CD14-positive monocyte (primary cell): Measurements from ENCODE around the gene SCCPDH. TPM values are rescaled to one million over a fixed set of nuclear protein-coding genes. Genes with fewer than 3 reads are reported as not detected.

Source experiments
- DNase-seq, 3 donors: peaks; one replicate each; pipeline ENCODE4 v3.0.0-alpha.2; 2011 to 2022
- H2AFZ ChIP-seq: 2 replicates; pipeline ENCODE4 v1.6.0; 2012; ENCODE audit warnings: mild to moderate bottlenecking, low read depth, low read length, inconsistent platforms; ENCODE audit not compliant: insufficient read depth, poor library complexity, severe bottlenecking
- H3K27ac ChIP-seq, 2 donors: 1 replicate in 1 of 2; 2 replicates in 1 of 2; pipeline ENCODE4 v1.5.1; 2012 to 2013; ENCODE audit warnings: low read length in 2 of 2, control low read depth in 1 of 2, inconsistent platforms in 1 of 2, low read depth in 1 of 2, mild to moderate bottlenecking in 1 of 2
- H3K27me3 ChIP-seq, 2 donors: one replicate each; pipeline versions ENCODE4 v1.6.0 to v1.6.1; 2011 to 2013; ENCODE audit warnings: low read length in 2 of 2; ENCODE audit not compliant: control insufficient read depth in 2 of 2, insufficient read depth in 2 of 2
- H3K36me3 ChIP-seq, 2 donors: replicated peaks in 1 of 2; 1 replicate in 1 of 2; 2 replicates in 1 of 2; pipeline versions ENCODE4 v1.5.1 to v1.6.1; 2012 to 2013; ENCODE audit warnings: low read length in 2 of 2, control low read depth in 1 of 2, inconsistent platforms in 1 of 2, mild to moderate bottlenecking in 1 of 2; ENCODE audit not compliant: insufficient read depth in 2 of 2, control insufficient read depth in 1 of 2
- H3K4me1 ChIP-seq, 2 donors: 1 replicate in 1 of 2; 2 replicates in 1 of 2; pipeline versions ENCODE4 v1.5.1 to v1.6.1; 2012 to 2013; ENCODE audit warnings: low read length in 2 of 2, control low read depth in 1 of 2, inconsistent platforms in 1 of 2, mild to moderate bottlenecking in 1 of 2, moderate library complexity in 1 of 2; ENCODE audit not compliant: insufficient read depth in 2 of 2, control insufficient read depth in 1 of 2
- H3K4me2 ChIP-seq: replicated peaks from 2 replicates; pipeline ENCODE3; 2012; ENCODE audit warnings: low read length, moderate library complexity, mild to moderate bottlenecking; ENCODE audit not compliant: poor library complexity, severe bottlenecking; ENCODE audit errors: extremely low read depth
- H3K4me3 ChIP-seq, 3 experiments: fragments of 200-600 bp in 1 of 3; sonication (generic) in 1 of 3; replicated peaks in 1 of 3; 1 replicate in 2 of 3; 2 replicates in 1 of 3; pipeline ENCODE4 v1.5.1; 2011 to 2013; ENCODE audit warnings: low read length in 3 of 3, mild to moderate bottlenecking in 3 of 3, control low read depth in 2 of 3, low read depth in 2 of 3, inconsistent platforms in 1 of 3, moderate library complexity in 1 of 3
- H3K79me2 ChIP-seq: 2 replicates; pipeline ENCODE4 v1.6.0; 2012; ENCODE audit warnings: mild to moderate bottlenecking, control low read depth, inconsistent platforms, low read length, moderate library complexity; ENCODE audit not compliant: insufficient read depth
- H3K9ac ChIP-seq: 2 replicates; pipeline ENCODE4 v1.6.0; 2017; ENCODE audit warnings: low read length, mild to moderate bottlenecking; ENCODE audit not compliant: insufficient read depth, poor library complexity, severe bottlenecking
- H3K9me3 ChIP-seq, 2 donors: replicated peaks in 1 of 2; 1 replicate in 1 of 2; 2 replicates in 1 of 2; pipeline versions ENCODE4 v1.5.1 to v1.6.1; 2012 to 2013; ENCODE audit warnings: low read length in 2 of 2, control low read depth in 1 of 2; ENCODE audit not compliant: control insufficient read depth in 1 of 2, insufficient read depth in 1 of 2
- H4K20me1 ChIP-seq: 2 replicates; pipeline ENCODE4 v1.6.0; 2012; ENCODE audit warnings: mild to moderate bottlenecking, low read length, control low read depth, moderate library complexity; ENCODE audit not compliant: insufficient read depth
- H3K27ac Mint-ChIP-seq, 7 donors: one replicate each; pipeline ENCODE4 v1.8.0; 2020; ENCODE audit warnings: mild to moderate bottlenecking in 7 of 7, mixed read lengths in 7 of 7, moderate library complexity in 6 of 7, inconsistent platforms in 2 of 7
- H3K27me3 Mint-ChIP-seq, 3 donors: one replicate each; pipeline ENCODE4 v1.8.0; 2021 to 2022; ENCODE audit warnings: low read depth in 3 of 3, mild to moderate bottlenecking in 3 of 3, mixed read lengths in 3 of 3, moderate library complexity in 3 of 3, inconsistent platforms in 1 of 3
- H3K36me3 Mint-ChIP-seq, 2 donors: one replicate each; pipeline ENCODE4 v1.8.0; 2020; ENCODE audit warnings: mixed read lengths in 2 of 2, inconsistent platforms in 1 of 2, mild to moderate bottlenecking in 1 of 2
- H3K4me1 Mint-ChIP-seq: one replicate; pipeline ENCODE4 v1.8.0; 2020; ENCODE audit warnings: mild to moderate bottlenecking, mixed read lengths
- H3K4me3 Mint-ChIP-seq, 2 donors: one replicate each; pipeline ENCODE4 v1.8.0; 2020; ENCODE audit warnings: mild to moderate bottlenecking in 2 of 2, mixed read lengths in 2 of 2, moderate library complexity in 1 of 2
- H3K9me3 Mint-ChIP-seq, 7 donors: one replicate each; pipeline ENCODE4 v1.8.0; 2020 to 2022; ENCODE audit warnings: mixed read lengths in 7 of 7, mild to moderate bottlenecking in 6 of 7, moderate library complexity in 6 of 7, inconsistent platforms in 2 of 7
- CTCF ChIP-seq: fragments of 200-600 bp; IDR thresholded peaks from one replicate; pipeline ENCODE4 v1.8.0; 2022; ENCODE audit warnings: antibody characterized with exemption, mild to moderate bottlenecking
- WGBS: methylation state at CpG from one replicate; pipeline ENCODE4 v1.1.5; 2013; ENCODE audit warnings: missing lambda C conversion rate; ENCODE audit not compliant: insufficient coverage; 5-methylcytosine and 5-hydroxymethylcytosine counted together
- intact Hi-C, 2 donors: fragments of 100-400 bp; cut with micrococcal nuclease; formaldehyde crosslinking; loops; one replicate each; pipeline versions ENCODE4 v1.15.0 to v1.15.1; 2023
- polyA plus RNA-seq, 3 donors: library from polyadenylated mRNA; depleted of rRNA in 1 of 3; unstranded in 2 of 3; stranded (reverse) in 1 of 3; fragments of 300-500 nt in 2 of 3; fragments of >200 nt in 1 of 3; fragmentation: Illumina TruSeq in 2 of 3; gene quantifications; 1 replicate in 2 of 3; 2 replicates in 1 of 3; pipeline ENCODE4 v1.2.3, GENCODE V29; 2012 to 2021
- small RNA-seq: library from RNA; depleted of rRNA; stranded (forward); fragments of <200 nt; gene quantifications from one replicate; pipeline ENCODE3, GENCODE V24; 2012; ENCODE audit warnings: low read depth; ENCODE audit not compliant: insufficient read length

SCCPDH gene
- polyA plus RNA-seq, 3 donors = 7.3 to 25.3 (median 22.7) TPM

GRCh38 chr1:246814890-246815289, 90.7 kb downstream of the SCCPDH start:
- H3K9me3 ChIP-seq = peaks cover 0 to 3% of the 10 kb centered on the region in 2 donors
- no peak overlapping the region for H3K4me2 ChIP-seq
- no peaks in the 10 kb centered on the region for H3K27me3 ChIP-seq
- H2AFZ ChIP-seq = no peak overlapping the region
- no peaks in the 10 kb centered on the region for H3K79me2 ChIP-seq
- H4K20me1 ChIP-seq = no peaks in the 10 kb centered on the region
- DNase-seq = no peak
- peaks cover 0 to 5% (median 3%) of the 10 kb centered on the region in 3 donors for H3K27me3 Mint-ChIP-seq
- H3K4me3 ChIP-seq = no peak overlapping the region
- H3K9me3 Mint-ChIP-seq = peaks cover 0 to 4% (median 0%) of the 10 kb centered on the region in 7 donors
- H3K36me3 ChIP-seq = no peaks in the 10 kb centered on the region
- 49% methylated on average over 10 of the region's 13 CpGs for WGBS
- no peak overlapping the region for H3K9ac ChIP-seq
- H3K4me3 Mint-ChIP-seq = no peak overlapping the region
- H3K27ac ChIP-seq = no peak overlapping the region
- H3K27ac Mint-ChIP-seq = peak overlapping the region in 1 of 7 donors; percentile 21
- no peaks in the 10 kb centered on the region for H3K36me3 Mint-ChIP-seq
- intact Hi-C loops = no loop called here
- H3K4me1 ChIP-seq = no peaks in the 10 kb centered on the region
- H3K4me1 Mint-ChIP-seq = peaks cover 15% of the 10 kb centered on the region
- no peak for TF ChIP-seq CTCF

- no peaks in the 10 kb centered on the region for H3K27me3 ChIP-seq
- no peaks in the 10 kb centered on the region for H3K4me1 ChIP-seq
- WGBS = no CpG with 5 or more reads among the region's 11 CpGs
- H3K9ac ChIP-seq = no peak overlapping the region
- Mint-ChIP-seq H3K27me3 (peaks cover 0 to 5% (median 3%) of the 10 kb centered on the region in 3 donors), H3K9me3 (peaks cover 0 to 4% (median 0%) of the 10 kb centered on the region in 7 donors), H3K4me3 (no peak overlapping the region), H3K27ac (peak overlapping the region in 1 of 7 donors; percentile 11), H3K4me1 (peaks cover 15% of the 10 kb centered on the region), H3K36me3 (no peaks in the 10 kb centered on the region)
- H3K4me3 ChIP-seq = no peak overlapping the region
- intact Hi-C loops = no loop called here
- DNase-seq = no peak
- peak overlapping the region; percentile 57 for H2AFZ ChIP-seq
- H3K4me2 ChIP-seq = no peak overlapping the region
- H3K27ac ChIP-seq = no peak overlapping the region
- no peak for TF ChIP-seq CTCF
- no peaks in the 10 kb centered on the region for H4K20me1 ChIP-seq
- H3K36me3 ChIP-seq = no peaks in the 10 kb centered on the region
- peaks cover 0 to 3% of the 10 kb centered on the region in 2 donors for H3K9me3 ChIP-seq
- no peaks in the 10 kb centered on the region for H3K79me2 ChIP-seq
Measured at GRCh38 chr1:246815693-246816270, 91.6 kb downstream of the SCCPDH start.

Small RNA genes within 50 kb of the gene (small RNA-seq; reads per million reads assigned to genes)
- not detected for gene AC113174.1

Other genes with a start within 250 kb of the SCCPDH start
- gene SMYD3, start 217.1 kb upstream of the SCCPDH start, polyA plus RNA-seq = 1 to 10 TPM; 2.7 to 8.4 (median 4.0) TPM
- 1 to 10 TPM; 4.9 to 9.7 (median 7.9) TPM for gene TFB2M, start 158.1 kb upstream of the SCCPDH start, polyA plus RNA-seq
- gene CNST, start 158.0 kb upstream of the SCCPDH start, polyA plus RNA-seq = 10 to 100 TPM; 11.0 to 14.1 (median 13.7) TPM
- gene AHCTF1, start 207.5 kb downstream of the SCCPDH start, polyA plus RNA-seq = 1 to 10 TPM; 2.4 to 8.8 (median 5.4) TPM